Sciatic nerve (tissue), 2 donors: ENCODE results near the gene CUTC. TPM values are rescaled to one million over a fixed set of nuclear protein-coding genes. Genes with fewer than 3 reads are reported as not detected.
"Not testable (repeated sequence)": the region's sequence is repeated elsewhere in the genome, so short reads cannot be mapped to it uniquely, and the experiment has no call there.

Experiments
- ATAC-seq: fragments of 200-7000 bp; cut with Tn5 transposase; one replicate; pipeline ENCODE4 v1.9.1; 2020; ENCODE audit warnings: mild to moderate bottlenecking, moderate library complexity
- DNase-seq: peaks from one replicate; pipeline ENCODE4 v3.0.0-alpha.2; 2020; ENCODE audit warnings: low spot score
- intact Hi-C: fragments of 100-400 bp; cut with DNase I; formaldehyde crosslinking; loops from one replicate; pipeline ENCODE4 v1.14.2; 2022
- total RNA-seq: library from RNA; stranded (reverse); fragmentation: NEBNext Ultra II Directional; extraction: Animal tissue kit (Norgen Biotek cat#: 25700); gene quantifications from one replicate; pipeline ENCODE4 v1.2.1, GENCODE V29; 2021
- donor health status: DM: no; HTN: no; CAD: no.
- donor health status: DM: no; HTN: no; CAD: no.

The CUTC gene
- total RNA-seq, 1 donor from 2014 or later, result 23.4 TPM

DNA sequence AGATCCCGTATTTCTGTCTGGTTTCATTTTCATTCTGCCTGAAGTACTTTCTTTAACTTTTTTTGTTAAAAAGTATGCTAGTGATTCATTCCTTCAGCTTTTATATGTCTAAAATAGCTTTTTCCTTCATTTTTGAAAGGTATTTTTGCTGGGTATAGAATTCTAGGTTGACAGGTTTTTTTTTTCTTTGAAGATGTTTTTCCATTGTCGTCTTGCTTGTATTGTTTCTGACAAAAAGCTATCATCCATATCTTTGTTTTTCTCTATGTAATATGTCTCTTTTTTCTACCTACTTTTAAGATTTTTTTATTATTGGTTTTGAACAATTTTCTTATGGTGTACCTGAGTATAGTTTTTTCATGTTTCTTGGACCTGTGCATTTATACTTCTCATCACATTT, 8.2 kb downstream of the CUTC start:
- ATAC-seq, result no peak
- DNase-seq, result no peak
- intact Hi-C loops, result no loop called here

DNA sequence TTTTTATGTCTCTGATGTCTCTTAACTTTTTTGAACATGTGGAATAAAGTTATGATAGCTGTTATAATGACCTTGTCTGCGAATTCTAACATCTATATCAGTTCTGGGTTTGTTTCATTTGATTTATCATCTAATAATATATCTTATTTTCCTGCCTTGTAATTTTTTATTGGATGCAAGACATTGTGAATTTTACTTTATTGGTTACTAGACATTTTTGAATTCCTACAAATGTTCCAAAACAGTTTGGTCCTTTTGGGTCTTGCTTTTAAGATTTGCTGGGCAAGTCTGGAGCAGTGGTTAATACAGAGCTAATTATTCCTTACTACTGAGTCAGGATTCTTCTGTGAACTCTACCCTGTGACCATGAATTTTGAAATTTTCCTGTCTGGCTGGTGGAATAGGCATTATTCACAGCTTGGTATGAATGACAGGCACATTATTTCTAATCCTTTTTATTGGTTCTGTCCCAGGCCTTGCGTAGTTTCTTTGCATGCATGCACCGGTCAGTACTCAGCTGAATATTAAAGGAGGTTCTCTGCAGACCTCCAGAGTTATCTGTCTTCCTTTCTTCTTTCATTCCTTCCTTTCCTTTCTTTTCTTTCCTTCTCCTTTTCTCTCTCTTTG, 9.0 kb downstream of the CUTC start:
- no peak for ATAC-seq
- intact Hi-C loops, result no loop called here

DNA sequence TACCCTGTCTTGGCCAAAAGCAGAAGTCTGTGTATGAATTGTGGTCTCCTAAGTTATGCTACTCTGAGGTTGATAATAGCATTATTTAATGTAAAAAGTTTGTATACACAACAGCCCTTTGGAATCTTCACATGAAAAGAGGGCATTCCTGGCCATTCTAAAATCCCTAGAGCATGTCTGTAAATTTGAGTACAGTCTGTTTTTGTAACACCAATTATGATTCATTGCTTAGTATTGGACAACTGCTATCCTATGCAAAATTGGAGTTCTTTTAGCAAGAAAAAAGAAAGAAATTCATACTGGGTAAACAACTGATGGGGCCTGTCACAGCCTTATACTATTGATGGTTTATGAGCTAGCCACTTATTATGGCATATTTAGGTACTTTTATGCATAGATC, 10.2 kb downstream of the CUTC start:
- DNase-seq (no peak), ATAC-seq (no peak)
- intact Hi-C loops, result no loop called here

More for the DNA sequence above, 9.0 kb downstream of the CUTC start:
- DNase-seq, result no peak

DNA sequence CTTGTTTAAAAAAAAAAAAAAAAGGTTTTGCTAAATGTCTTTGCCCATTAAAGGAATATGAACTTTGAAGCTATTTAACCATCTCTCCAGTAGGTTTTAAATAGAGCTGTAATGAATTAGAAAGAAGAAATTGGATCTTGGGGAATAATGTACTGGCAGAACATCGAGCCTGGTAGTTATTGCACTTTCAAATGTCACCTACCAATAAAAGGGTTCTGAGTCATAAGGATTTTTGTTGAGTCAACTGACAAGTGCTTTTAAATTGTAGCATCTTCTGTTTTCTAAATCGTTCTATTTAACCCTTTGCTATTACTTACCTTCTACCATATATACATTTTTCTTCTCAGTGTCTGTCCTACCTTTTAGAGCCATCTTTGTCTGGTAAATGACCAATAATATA, 10.7 kb downstream of the CUTC start:
- no peak for ATAC-seq
- DNase-seq, result no peak
- intact Hi-C loops, result no loop called here

DNA sequence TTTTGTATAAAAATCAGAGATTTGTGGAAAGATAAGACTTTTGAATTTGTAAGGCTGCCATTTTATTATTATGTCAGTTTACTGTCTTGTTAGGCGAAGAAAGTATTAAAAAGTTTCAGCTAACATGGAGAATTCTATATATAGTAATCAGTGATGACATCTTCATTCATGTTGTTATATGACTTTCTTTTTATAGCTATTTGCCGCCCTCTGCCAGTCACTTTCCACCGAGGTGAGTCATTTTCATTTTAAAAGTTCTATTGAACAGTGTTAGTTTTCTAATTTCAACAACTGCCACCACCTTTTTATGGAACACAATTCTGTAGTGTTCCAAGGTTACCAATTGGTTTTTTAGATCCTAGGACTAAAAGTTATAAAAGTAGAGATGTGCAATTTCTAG, 11.8 kb downstream of the CUTC start:
- no peak for DNase-seq
- intact Hi-C loops, result no loop called here
- ATAC-seq, result no peak

DNA sequence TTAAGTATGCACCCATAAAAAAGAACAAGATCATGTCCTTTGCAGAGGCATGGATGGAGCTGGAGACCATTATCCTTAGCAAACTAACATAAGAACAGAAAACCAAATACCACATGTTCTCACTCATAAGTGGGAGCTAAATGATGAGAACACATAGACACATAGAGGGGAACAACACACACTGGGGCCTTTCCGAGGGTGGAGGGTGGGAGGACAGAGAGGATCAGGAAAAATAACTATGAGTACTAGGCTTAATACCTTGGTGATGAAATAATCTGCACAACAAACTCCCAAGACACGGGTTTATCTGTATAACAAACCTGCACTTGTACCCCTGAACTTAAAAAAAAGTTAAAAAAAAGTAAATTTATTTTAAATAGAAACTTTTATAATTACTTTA, 14.1 kb downstream of the CUTC start:
- ATAC-seq, DNase-seq, intact Hi-C loops: not testable (repeated sequence)

DNA sequence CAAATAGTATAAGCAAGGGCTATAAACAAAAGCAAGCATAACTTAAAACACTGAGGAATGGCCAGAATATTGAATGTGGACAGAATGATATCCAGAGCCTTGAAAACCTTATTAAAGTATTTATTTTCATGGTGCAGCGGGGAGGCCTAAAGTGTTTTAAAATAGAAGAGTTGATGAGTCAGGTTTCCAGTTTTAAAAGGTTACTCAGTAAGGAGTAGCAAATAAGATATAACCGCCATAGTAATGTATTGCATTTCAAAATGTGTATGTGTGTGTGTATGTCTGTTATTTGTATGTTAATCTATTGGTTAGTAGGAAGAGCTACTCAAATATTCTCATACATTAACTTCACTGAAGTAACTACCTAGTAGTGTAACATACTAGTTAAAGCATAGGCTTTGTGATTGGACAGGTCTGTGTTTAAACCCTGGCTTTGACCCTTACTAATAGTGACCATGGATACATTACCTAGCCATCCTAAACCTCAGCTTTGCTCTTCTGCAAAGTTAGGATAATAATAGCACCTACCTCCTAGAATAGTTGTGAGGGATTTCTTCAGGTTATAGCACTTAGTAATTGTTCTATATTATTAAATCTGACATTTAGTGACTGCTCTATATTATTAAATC, 16.9 kb downstream of the CUTC start:
- DNase-seq (no peak), ATAC-seq (no peak)
- intact Hi-C loops, result no loop called here

DNA sequence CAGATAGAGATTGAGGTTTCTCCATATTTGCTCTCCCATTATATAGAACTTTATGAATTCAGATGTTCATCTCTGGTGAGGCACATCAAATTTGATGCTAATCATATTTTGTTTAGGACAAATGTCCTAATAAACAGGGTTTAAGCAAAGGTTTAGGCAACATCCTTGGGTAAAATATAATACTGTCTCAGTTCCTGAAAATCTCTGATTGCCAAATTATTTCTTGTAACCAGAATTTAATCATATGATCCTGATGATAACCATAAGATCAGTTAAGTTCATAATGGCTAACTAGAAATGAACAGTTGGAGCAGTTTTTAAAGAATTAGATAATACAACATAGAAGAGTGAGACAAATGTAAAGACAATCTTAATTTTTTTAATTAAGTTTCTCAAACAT, 18.6 kb downstream of the CUTC start:
- no peak for ATAC-seq
- intact Hi-C loops, result no loop called here

DNA sequence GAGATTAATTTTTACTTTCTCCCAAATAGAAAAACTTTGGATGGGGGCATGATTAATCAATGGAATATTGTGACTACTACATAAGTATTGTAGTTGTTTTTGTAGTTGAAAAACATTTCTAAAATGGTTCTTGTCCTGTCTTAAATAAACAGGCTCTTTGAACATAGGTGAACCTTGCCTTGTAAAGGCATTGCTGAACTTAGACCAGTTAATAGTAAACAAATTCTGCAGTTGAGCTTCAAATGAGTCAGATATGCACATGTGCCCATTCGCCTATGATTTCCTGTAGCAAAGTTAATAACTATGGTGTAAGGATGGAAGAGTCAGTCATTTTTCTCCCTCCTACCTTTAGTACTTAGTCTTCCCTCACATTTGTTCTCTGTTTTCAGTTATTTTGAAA, 22.6 kb downstream of the CUTC start:
- ATAC-seq (no peak), DNase-seq (no peak)
- intact Hi-C loops, result no loop called here

More for the DNA sequence above, 18.6 kb downstream of the CUTC start:
- no peak for DNase-seq

DNA sequence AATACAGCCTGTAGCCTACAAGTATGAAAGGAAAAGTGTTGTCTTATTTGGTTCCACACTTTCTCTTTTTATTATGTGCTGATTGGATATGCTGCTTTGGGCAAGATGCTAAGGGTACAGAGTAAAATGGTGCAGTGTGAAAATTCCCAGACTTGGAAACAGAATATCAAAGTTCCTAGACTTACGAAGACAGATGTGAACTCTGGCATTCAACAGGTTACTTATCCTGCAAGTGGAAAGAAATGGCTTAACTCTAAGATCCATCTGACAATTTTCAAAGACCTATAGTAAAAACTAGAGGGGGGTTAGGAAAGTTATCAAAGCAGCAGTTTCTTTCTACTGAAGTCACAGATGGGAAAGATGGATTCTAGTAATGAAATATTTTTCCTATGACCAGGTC, 24.1 kb downstream of the CUTC start:
- ATAC-seq (no peak), DNase-seq (no peak)
- intact Hi-C loops, result no loop called here

DNA sequence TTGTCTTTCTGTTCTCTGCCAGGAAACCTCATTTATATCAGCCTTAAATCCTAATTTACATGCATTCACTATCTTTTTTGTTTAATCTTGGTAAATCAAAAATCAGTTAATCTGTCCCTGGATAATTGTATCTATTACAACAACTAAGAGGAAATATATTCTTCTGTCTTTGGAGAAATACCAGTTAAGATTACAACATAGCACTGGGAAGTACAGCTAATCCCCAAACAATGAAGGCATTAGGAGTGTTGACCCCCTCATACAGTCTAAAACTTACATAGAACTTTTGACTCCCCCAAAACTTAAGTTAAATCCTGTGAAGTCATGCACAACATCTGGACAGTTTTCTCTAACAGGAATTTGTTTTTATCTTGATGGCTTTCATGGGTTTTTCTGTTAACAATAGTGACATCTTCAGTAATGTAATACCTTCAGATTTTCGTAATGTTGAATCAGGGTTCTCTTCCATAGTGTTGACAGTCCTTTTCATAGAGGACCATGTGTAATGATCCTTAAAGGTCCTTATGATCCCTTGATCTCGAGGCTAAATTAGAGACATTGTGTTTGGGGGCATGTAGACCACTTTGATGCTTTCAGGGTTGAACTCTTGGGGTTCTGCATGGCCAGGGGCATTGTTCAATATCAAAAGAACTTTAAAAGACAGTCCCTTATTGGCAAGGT, 26.3 kb downstream of the CUTC start:
- intact Hi-C loops, result no loop called here
- DNase-seq, result no peak
- no peak for ATAC-seq

DNA sequence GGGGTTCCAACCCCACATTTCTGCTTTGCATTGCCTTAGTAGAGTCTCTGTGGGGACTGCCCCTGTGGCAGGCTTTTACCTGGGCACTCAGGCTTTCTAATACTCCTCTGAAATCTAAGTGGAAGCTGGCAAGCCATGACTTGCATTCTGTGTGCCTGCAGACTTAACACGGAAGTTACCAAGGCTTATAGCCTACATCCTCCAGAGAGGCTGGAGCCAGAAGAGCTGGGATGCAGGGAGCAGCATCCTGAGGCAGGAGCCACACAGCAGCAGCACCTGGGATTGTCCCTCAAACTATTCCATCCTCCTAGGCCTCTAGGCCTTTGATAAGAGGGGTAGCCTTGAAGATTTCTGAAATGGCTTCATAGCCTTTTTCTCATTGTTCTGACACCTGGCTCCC, 28.3 kb downstream of the CUTC start:
- DNase-seq (no peak), ATAC-seq (no peak)
- intact Hi-C loops, result no loop called here

DNA sequence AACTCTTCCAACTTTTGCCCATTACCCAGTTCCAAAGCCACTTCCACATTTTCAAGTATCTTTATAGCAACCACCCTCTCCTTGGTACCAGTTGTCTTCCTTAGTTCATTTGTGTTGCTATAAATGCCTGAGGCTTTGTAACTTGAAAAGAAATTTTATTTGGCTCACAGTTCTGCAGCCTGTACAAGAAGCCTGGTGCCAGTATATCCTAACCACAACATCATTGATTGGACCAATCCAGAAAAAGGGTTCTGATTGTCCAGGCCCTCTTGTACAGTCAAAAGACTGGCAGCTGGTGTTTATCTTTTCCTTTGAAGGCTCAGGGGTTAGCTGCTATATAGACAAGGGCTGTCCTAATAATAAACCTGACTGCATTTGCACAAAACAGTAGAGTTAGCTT, 29.3 kb downstream of the CUTC start:
- no peak for ATAC-seq
- no peak for DNase-seq
- intact Hi-C loops, result no loop called here

DNA sequence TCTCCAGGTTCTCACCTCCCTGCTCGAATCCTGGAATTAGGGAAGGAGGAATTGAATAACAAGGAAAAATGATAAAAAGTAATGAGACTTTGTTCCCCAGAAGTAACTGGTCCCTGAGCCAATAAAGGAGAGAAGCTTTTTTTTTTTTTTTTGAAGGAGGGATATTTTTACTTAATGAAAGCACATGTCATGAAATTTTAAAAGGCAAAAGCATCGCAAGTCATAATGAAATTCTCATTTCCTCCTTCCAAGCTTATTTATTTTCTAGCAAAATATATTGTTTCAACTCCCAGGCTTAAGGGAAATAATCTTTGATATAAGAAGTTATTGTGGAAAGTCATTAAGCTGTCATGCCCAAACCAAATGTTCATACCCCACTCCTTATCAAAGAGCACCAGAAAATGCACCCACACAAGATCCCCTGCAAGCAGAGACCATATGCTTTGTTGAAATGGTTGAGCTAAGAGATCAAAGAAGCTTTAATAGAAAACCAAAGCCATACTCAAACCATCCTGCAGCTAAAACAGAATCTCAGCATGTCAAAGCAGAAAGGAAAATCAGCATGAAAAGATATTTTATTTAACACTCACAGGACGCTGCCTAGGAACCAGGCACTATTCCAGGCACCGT, 33.8 kb downstream of the CUTC start:
- ATAC-seq, result no peak
- intact Hi-C loops, result no loop called here
- DNase-seq, result no peak

DNA sequence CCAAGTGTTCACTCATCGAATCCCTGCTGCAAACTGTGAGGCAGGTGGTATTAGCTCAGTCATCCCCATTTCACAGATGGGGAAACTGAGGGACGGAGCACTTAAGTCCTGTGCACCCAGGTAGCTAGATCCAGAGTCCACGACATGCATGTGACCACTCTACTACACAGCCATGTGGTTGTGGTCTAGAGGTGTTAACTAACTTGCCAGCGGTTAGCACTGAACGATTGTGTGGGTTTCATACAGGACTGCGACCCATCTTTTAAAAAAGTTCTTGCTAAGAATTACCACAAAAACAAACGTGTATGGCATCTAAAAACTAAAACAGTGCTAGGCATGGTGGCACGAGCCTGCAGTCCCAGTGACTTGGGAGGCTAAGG, 34.3 kb downstream of the CUTC start:
- ATAC-seq (no peak), DNase-seq (no peak)
- intact Hi-C loops, result no loop called here

DNA sequence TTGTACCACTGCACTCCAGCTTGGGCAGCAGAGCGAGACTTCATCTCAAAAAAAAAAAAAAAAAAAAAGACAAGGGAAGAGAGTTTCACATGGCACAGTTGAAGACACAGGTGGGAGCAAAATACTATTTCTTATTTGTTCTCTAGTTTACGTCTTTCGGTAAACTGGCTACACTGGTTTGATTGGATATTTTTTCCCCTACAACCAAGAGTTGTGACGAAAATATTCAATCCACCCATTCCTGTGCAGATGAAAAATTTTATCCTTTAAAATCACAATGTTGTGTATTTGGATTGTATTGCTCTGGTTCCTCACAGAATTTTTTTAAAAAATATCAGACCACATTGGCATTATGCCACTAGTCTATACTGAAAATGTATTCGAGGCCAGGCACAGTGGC, 35.9 kb downstream of the CUTC start:
- DNase-seq, result no peak
- intact Hi-C loops, result no loop called here
- ATAC-seq, result no peak

DNA sequence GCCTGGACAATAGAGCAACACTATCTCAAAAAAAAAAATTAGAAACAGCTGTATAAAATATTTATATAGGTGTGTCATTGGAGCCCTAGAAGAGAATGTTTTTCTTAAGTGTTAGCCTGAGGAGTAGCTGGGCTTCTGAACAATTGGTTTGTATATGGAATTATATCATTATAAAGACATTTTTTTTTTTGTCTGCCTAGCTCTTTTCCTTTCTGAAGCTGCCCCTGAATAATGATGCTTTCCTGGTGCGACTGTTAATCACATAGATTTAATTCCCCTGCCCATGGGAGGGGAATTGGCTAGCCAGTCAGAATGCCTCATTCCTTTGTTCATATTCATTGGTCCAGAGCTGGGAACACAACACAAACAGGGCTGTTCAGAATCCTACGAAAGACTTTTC, 36.5 kb downstream of the CUTC start:
- DNase-seq (no peak), ATAC-seq (no peak)
- intact Hi-C loops, result no loop called here

DNA sequence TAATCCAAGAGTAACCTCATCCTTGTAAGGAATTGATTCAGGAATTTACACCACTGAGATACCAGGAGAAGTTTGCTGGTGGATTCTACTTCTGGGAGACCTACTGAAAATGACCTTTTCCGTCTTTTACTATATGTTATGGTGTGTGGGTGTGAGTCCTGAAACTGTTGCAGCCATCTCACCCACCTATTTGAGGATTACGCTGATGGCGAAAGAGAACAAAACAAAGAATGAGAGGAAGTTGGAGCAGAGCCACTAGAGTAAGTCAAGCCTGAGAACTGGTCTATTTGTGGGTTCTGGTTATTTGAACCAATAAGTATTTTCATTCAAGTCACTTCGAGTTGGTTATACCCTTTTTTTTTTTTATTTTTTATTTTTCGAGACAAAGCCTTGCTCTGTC, 37.7 kb downstream of the CUTC start:
- intact Hi-C loops, result no loop called here
- no peak for ATAC-seq
- DNase-seq, result no peak

DNA sequence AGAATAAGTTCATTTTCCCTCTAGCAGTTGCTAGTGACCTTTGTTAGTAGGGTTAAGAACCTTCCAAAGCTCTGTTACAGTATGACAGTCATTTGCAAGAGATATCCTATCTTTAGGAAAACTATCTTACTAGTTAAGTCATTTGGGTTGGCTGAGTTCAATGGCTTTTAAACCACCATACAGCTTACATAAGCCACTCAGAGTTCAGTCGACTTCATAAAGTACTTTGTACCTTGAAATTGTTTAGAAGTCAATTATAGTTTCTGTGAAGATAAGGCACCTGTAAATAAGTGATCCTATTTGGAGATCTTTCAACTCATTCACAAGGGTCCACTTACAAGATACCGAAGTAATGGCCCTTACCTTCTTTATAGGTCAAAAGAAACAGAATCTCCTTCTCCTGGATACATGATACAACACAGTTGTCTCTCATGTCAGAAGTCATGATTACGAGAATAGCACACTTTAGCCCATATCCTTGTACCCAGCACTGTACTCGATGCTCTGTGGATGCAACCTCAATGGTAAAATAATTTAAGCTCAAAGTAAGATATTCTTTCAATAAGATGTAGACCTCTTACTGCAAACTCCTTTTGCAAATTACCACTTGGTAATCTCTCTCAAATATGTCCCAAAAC, 38.5 kb downstream of the CUTC start:
- DNase-seq, result no peak
- no peak for ATAC-seq
- intact Hi-C loops, result no loop called here

DNA sequence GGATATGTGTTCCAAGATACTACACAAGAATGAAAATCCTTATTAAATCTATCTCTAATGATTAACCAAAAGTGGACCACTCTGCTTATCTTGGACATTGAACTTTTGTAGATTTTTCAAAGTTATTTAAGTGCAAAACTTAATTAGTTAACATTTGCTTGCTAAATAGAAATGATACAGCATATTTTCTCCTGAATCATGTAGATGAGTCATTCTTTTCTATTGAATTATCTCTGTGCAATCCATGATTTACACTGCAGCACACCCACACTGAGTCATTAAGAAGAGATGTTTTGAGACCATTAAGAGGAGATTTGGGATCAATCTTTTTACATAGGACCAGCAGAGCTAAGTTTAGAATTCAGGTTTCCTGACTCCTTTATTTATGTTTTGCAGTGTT, 43.8 kb downstream of the CUTC start:
- ATAC-seq, result peak; percentile 53
- intact Hi-C loops, result no loop called here
- no peak for DNase-seq
